Measurements from ENCODE around the gene POLR3H.

Gene POLR3H

DNA sequence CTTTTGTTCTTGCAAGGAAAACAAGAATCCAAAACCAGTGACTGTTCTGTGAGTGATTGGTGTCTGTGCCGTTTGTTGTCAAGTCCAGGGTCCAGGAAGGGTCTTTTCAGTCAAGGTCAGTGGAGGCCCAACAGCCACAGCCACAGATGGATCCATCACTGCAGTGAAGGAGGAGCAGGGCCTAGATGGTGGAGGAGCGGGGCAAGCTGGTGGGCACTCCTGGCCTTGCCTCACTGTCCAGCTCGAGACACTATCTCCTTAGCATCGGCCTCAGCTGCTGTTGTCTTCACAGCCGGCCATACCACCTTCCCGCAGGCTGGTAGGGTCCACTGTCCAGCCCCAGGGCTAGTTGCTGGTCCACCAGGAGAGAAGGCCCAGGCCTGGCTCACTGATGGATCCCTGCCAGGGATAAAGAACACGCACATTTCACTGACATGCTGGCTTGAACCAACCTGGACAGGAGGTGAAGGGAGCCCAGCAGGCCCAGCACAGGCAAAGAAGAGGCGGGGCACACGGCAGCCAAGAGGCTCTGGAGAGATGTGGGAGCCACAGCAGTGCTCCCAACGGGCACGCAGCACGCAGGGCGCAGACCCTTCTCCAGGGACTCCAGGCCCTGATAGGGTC is 15.2 kb downstream of the POLR3H start:
- Histone ChIP-seq H3K4me3 (ENCODE audit: low read length) (no peak overlapping the region), H3K4me1 (ENCODE audit: control insufficient read depth, insufficient read depth, low read length) (peaks cover 23% of the 10 kb centered on the region), H3K9ac (ENCODE audit: low read length) (no peak overlapping the region), H3K36me3 (ENCODE audit: control insufficient read depth, insufficient read depth, low read length) (peaks cover 56% of the 10 kb centered on the region), H3K27ac (ENCODE audit: low read depth, low read length) (no peak overlapping the region), H3K27me3 (ENCODE audit: control insufficient read depth, insufficient read depth, low read length) (no peaks in the 10 kb centered on the region)

DNA sequence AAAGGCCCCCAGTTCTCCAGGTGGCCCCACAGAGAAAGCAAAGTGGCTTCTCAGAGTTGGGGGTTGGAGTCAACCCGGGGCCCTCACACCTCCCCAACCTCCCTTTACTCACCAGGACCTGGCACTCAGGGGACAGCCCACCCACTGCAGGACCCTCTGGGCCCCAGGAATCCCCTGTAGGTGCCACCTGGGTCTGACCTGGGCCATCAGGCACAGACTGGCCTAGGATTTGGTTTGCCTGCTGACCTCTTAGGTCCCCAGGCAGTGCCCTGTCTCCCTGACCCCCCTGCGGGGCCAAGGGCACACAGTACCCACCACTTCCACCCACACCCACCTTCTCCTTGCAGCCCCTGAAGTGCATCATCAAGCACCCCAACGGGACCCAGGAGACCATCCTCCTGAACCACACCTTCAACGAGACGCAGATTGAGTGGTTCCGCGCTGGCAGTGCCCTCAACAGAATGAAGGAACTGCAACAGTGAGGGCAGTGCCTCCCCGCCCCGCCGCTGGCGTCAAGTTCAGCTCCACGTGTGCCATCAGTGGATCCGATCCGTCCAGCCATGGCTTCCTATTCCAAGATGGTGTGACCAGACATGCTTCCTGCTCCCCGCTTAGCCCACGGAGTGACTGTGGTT is 16.0 kb downstream of the POLR3H start:
- no peak overlapping the region for H3K27ac ChIP-seq (ENCODE audit: low read depth, low read length)
- H3K4me1 ChIP-seq (ENCODE audit: control insufficient read depth, insufficient read depth, low read length), result peaks cover 25% of the 10 kb centered on the region
- H3K27me3 ChIP-seq (ENCODE audit: control insufficient read depth, insufficient read depth, low read length), result no peaks in the 10 kb centered on the region
- H3K36me3 ChIP-seq (ENCODE audit: control insufficient read depth, insufficient read depth, low read length), result peaks cover 59% of the 10 kb centered on the region
- H3K9ac ChIP-seq (ENCODE audit: low read length), result no peak overlapping the region
- no peak overlapping the region for H3K4me3 ChIP-seq (ENCODE audit: low read length)

- Histone ChIP-seq H3K4me3 (ENCODE audit: low read length) (no peak overlapping the region), H3K36me3 (ENCODE audit: control insufficient read depth, insufficient read depth, low read length) (peaks cover 55% of the 10 kb centered on the region), H3K27me3 (ENCODE audit: control insufficient read depth, insufficient read depth, low read length) (no peaks in the 10 kb centered on the region), H3K9ac (ENCODE audit: low read length) (no peak overlapping the region), H3K27ac (ENCODE audit: low read depth, low read length) (peak overlapping the region; percentile 12), H3K4me1 (ENCODE audit: control insufficient read depth, insufficient read depth, low read length) (peaks cover 21% of the 10 kb centered on the region)
Measured at GRCh38 chr22:41526830-41527799, 17.2 kb downstream of the POLR3H start.

DNA sequence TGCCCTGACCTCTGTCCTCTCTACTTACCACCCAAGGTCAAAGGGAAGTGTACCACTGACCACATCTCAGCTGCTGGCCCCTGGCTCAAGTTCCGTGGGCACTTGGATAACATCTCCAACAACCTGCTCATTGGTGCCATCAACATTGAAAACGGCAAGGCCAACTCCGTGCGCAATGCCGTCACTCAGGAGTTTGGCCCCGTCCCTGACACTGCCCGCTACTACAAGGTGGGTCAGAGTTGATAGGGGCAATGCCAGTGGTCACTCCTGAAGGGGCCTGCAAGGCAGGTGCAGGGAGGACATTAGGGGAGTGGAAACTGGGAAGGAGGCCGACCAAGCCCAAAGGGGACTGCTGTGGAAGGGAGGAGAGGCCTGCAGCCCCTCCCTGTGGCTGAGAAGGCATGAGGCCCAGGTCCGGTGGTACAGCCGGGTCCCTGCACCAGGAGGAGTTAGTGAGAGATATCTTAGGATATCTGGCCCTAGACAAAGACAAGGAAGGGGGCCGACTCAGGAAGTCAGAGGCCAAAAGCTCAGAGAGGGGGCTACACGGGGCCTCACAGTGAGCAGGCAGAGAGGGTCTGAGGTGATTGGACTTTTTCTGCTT is 17.9 kb downstream of the POLR3H start:
- H3K4me1 ChIP-seq (ENCODE audit: control insufficient read depth, insufficient read depth, low read length), result peaks cover 21% of the 10 kb centered on the region
- peak overlapping the region; percentile 12 for H3K27ac ChIP-seq (ENCODE audit: low read depth, low read length)
- no peak overlapping the region for H3K9ac ChIP-seq (ENCODE audit: low read length)
- H3K36me3 ChIP-seq (ENCODE audit: control insufficient read depth, insufficient read depth, low read length), result peaks cover 51% of the 10 kb centered on the region
- no peaks in the 10 kb centered on the region for H3K27me3 ChIP-seq (ENCODE audit: control insufficient read depth, insufficient read depth, low read length)
- no peak overlapping the region for H3K4me3 ChIP-seq (ENCODE audit: low read length)

GRCh38 chr22:41525450-41526225 is 18.6 kb downstream of the POLR3H start:
- peak overlapping the region; percentile 80 for H3K27ac ChIP-seq (ENCODE audit: low read depth, low read length)

DNA sequence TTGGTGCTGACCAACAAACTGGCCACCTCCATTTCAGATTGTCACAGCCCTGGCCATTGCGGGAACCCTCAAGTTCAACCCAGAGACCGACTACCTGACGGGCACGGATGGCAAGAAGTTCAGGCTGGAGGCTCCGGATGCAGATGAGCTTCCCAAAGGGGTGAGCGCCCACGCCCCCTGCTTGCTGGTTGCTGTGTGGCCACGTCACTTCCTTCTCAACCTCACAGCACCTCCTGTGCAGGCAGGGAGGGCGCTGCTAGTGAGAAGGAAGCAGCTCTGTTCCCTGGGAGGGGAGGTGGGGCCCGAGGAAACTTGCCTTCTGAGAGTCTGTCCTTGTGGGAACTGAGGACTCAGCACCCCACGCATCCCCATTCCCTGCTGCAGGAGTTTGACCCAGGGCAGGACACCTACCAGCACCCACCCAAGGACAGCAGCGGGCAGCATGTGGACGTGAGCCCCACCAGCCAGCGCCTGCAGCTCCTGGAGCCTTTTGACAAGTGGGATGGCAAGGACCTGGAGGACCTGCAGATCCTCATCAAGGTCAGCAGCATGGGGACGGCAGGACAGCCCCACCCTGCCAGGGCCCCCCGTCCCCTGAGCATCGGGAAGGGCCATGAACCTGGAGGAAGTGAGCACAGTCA is 19.3 kb downstream of the POLR3H start:
- peak overlapping the region; percentile 80 for H3K27ac ChIP-seq (ENCODE audit: low read depth, low read length)

More at GRCh38 chr22:41525450-41526225, 18.6 kb downstream of the POLR3H start:
- Histone ChIP-seq H3K36me3 (ENCODE audit: control insufficient read depth, insufficient read depth, low read length) (peaks cover 49% of the 10 kb centered on the region), H3K9ac (ENCODE audit: low read length) (no peak overlapping the region), H3K4me3 (ENCODE audit: low read length) (no peak overlapping the region), H3K4me1 (ENCODE audit: control insufficient read depth, insufficient read depth, low read length) (peaks cover 21% of the 10 kb centered on the region), H3K27me3 (ENCODE audit: control insufficient read depth, insufficient read depth, low read length) (no peaks in the 10 kb centered on the region)

GRCh38 chr22:41524251-41524661 is 20.0 kb downstream of the POLR3H start:
- H3K4me3 ChIP-seq (ENCODE audit: low read length), result no peak overlapping the region
- peaks cover 45% of the 10 kb centered on the region for H3K36me3 ChIP-seq (ENCODE audit: control insufficient read depth, insufficient read depth, low read length)
- no peak overlapping the region for H3K9ac ChIP-seq (ENCODE audit: low read length)
- H3K27ac ChIP-seq (ENCODE audit: low read depth, low read length), result peak overlapping the region; percentile 80
- H3K27me3 ChIP-seq (ENCODE audit: control insufficient read depth, insufficient read depth, low read length), result no peaks in the 10 kb centered on the region
- H3K4me1 ChIP-seq (ENCODE audit: control insufficient read depth, insufficient read depth, low read length), result peaks cover 21% of the 10 kb centered on the region

More for the DNA sequence above, 19.3 kb downstream of the POLR3H start:
- no peak overlapping the region for H3K4me3 ChIP-seq (ENCODE audit: low read length)
- peaks cover 21% of the 10 kb centered on the region for H3K4me1 ChIP-seq (ENCODE audit: control insufficient read depth, insufficient read depth, low read length)
- no peaks in the 10 kb centered on the region for H3K27me3 ChIP-seq (ENCODE audit: control insufficient read depth, insufficient read depth, low read length)
- no peak overlapping the region for H3K9ac ChIP-seq (ENCODE audit: low read length)
- H3K36me3 ChIP-seq (ENCODE audit: control insufficient read depth, insufficient read depth, low read length), result peaks cover 48% of the 10 kb centered on the region

DNA sequence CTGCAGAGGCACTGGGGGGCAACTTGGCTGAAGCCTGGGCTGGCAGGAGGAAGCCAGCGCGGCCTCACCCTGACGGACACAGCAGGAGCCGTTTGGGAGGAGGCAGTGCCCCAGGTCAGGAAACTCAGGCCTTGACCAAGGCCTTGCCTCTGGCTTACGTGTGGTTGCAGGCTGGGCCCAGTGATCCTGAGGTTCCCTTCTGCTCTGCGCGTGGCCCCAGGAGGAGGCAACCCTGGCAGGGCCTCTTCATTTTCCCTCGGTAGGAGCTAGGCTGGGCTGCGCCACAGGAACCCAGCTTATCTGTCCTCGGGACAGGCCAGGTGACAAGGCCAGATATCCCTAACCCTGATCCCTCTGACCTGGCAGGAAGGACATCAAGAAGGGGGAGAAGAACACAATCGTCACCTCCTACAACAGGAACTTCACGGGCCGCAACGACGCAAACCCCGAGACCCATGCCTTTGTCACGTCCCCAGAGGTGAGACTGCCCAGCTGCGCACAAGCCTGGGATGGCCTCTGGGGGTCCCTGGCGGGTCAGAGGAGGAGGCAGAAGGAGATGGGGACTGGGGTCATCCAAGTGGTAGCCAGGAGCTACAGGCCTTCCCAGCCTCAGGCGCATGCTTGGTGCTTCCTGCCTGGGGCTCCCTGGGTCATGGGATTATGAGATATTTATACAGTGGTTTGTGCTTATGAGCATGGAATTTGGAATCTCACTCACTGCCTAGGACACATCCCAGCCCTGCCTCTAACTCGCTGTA is 20.6 kb downstream of the POLR3H start:
- H3K27ac ChIP-seq (ENCODE audit: low read depth, low read length), result peak overlapping the region; percentile 80
- H3K4me1 ChIP-seq (ENCODE audit: control insufficient read depth, insufficient read depth, low read length), result peaks cover 21% of the 10 kb centered on the region
- no peaks in the 10 kb centered on the region for H3K27me3 ChIP-seq (ENCODE audit: control insufficient read depth, insufficient read depth, low read length)
- no peak overlapping the region for H3K4me3 ChIP-seq (ENCODE audit: low read length)
- H3K36me3 ChIP-seq (ENCODE audit: control insufficient read depth, insufficient read depth, low read length), result peaks cover 40% of the 10 kb centered on the region
- H3K9ac ChIP-seq (ENCODE audit: low read length), result no peak overlapping the region

- Histone ChIP-seq H3K27ac (ENCODE audit: low read depth, low read length) (no peak overlapping the region), H3K36me3 (ENCODE audit: control insufficient read depth, insufficient read depth, low read length) (peaks cover 35% of the 10 kb centered on the region), H3K27me3 (ENCODE audit: control insufficient read depth, insufficient read depth, low read length) (no peaks in the 10 kb centered on the region), H3K4me3 (ENCODE audit: low read length) (no peak overlapping the region), H3K9ac (ENCODE audit: low read length) (no peak overlapping the region), H3K4me1 (ENCODE audit: control insufficient read depth, insufficient read depth, low read length) (peaks cover 21% of the 10 kb centered on the region)
Measured at GRCh38 chr22:41522813-41523212, 21.5 kb downstream of the POLR3H start.

GRCh38 chr22:41521126-41521525 is 23.1 kb downstream of the POLR3H start:
- no peak overlapping the region for H3K4me3 ChIP-seq (ENCODE audit: low read length)
- peaks cover 18% of the 10 kb centered on the region for H3K4me1 ChIP-seq (ENCODE audit: control insufficient read depth, insufficient read depth, low read length)
- no peak overlapping the region for H3K27ac ChIP-seq (ENCODE audit: low read depth, low read length)
- H3K9ac ChIP-seq (ENCODE audit: low read length), result no peak overlapping the region
- H3K36me3 ChIP-seq (ENCODE audit: control insufficient read depth, insufficient read depth, low read length), result peaks cover 33% of the 10 kb centered on the region
- H3K27me3 ChIP-seq (ENCODE audit: control insufficient read depth, insufficient read depth, low read length), result no peaks in the 10 kb centered on the region

DNA sequence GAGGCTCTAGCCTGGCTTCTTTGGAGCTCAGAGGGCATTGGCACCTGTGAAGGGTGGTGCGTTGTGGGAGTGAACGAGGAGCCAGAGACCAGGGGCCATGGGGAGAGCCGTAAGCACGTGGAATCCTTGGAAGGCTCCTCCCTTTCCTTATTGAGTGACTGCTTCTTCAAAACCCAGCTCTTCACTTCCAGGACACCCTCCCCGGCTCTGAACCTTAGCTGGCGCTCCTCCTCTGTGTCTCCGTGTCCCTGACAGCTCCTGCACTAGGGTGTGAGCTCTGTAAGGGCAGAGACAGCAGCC is 26.3 kb downstream of the POLR3H start:
- no peaks in the 10 kb centered on the region for H3K4me1 ChIP-seq (ENCODE audit: control insufficient read depth, insufficient read depth, low read length)
- H3K27ac ChIP-seq (ENCODE audit: low read depth, low read length), result no peak overlapping the region
- no peak overlapping the region for H3K9ac ChIP-seq (ENCODE audit: low read length)
- no peak overlapping the region for H3K4me3 ChIP-seq (ENCODE audit: low read length)
- peaks cover 43% of the 10 kb centered on the region for H3K36me3 ChIP-seq (ENCODE audit: control insufficient read depth, insufficient read depth, low read length)
- no peaks in the 10 kb centered on the region for H3K27me3 ChIP-seq (ENCODE audit: control insufficient read depth, insufficient read depth, low read length)
